DMS153 (cell line): ENCODE measurements around the gene MRPL53.
A peak's percentile ranks its signal among the peaks of the same experiment; 100 is the strongest.
"Not testable (repeated sequence)": the region's sequence is repeated elsewhere in the genome, so short reads cannot be mapped to it uniquely, and the experiment has no call there.

Source experiments
- DNase-seq: peaks from one replicate; lab custom pipeline; 2025; lab: John Stamatoyannopoulos, UW

Gene MRPL53

DNA sequence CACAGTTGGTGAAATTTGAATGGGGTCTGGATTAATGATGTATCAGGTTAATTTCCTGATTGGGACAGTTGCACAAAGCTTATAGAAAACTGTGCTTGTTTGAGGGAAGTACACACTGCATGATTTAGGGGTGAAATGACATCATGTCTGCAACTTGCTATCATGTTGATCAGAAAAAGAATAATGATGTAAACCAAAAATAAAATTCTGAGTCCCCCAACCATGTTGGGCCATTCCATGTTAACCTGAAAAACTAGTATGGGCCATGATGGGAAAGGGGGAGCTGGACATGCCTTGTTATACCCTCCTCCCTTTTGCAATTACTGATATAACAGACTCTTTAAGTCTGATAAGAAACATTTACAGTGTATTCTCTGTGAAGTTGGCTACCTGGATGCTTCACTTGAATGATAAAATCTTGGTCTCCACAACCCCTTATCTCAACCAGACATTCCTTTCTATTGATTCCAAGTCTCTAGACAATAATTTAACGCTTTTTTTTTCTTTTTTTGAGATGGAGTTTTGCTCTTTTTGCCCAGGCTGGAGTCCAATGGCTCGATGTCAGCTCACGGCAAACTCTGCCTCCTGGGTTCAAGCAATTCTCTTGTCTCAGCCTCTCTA is 21.8 kb downstream of the MRPL53 start:
- no peak for DNase-seq

- no peak for DNase-seq
These were observed 23.7 kb downstream of the MRPL53 start for GRCh38 chr2:74448771-74449170.

GRCh38 chr2:74447230-74447999 is 25.1 kb downstream of the MRPL53 start:
- DNase-seq = no peak

DNA sequence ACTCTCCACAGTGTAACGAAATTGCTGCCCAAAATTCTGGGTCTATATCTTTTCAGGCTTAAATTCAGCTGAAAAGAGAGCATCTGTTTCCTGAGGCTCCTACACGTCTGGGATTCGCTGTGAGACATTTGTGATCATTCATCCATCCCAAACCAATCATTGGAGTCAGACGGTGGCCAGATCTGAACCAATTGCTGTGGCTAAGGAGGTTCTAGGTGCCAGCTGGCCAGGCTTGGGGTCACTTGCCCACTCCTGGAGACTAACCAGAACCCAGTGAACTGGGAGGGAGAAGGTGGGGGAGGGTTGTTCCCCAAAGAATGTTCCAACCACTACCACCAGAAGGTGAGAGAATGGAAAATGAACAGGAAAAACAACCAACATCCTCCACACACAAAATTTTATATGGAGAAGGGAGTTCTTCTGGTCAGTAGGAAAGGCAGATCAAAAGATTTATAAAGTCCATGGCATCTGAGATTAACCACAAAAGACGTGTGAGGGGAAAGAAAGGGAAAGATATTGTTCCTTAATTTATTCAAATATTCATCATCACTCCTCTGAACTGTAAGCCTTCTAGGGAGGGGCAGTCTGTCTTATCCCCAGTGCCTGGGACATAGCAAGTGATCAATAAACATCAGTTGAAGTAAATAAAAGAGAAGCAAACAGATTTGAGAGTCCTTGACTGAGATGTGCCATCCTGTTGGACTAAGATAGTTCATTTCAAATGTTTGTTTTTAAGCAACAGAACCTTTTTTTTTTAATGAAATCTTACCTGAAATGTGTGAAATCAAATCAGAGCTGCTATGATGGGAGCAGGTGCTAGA is 27.8 kb downstream of the MRPL53 start:
- DNase-seq = no peak

DNA sequence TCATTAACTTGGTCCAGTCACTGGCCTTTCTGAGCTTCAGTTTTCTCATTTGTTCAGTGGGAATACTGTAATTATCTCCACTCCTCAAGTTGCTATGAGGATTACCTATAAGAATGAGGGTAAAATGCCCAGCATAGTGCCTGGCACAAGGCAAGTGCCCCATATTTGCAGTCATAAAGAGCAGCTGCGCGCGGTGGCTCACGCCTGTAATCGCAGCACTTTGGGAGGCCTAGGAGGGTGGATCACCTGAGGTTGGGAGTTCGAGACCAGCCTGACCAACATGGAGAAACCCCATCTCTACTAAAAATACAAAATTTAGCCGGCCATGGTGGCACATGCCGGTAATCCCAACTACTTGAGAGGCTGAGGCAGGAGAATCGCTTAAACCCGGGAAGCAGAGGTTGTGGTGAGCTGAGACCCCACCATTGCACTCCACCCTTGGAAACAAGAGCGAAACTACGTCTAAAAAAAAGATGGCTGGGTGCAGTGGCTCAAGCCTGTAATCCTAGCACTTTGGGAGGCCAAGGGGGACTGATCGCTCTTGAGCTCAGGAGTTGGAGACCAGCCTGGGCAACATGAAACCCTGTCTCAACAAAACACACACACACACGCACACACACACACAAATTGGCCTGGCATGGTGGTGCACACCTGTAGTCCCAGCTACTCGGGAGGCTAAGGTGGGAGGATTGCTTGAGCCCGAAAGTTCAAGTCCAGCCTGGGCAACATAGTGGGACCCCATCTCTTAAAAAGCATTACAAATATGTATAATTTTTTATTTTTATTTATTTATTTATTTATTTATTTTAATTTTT is 29.8 kb downstream of the MRPL53 start:
- DNase-seq = not testable (repeated sequence)

GRCh38 chr2:74441690-74442482 is 30.6 kb downstream of the MRPL53 start, which contains the start of gene RTKN:
Gene RTKN, minus strand, starts transcription at chr2:74441937. Its CDS starts 121 bp downstream, at chr2:74441816.
- peak; percentile 42 for DNase-seq

DNA sequence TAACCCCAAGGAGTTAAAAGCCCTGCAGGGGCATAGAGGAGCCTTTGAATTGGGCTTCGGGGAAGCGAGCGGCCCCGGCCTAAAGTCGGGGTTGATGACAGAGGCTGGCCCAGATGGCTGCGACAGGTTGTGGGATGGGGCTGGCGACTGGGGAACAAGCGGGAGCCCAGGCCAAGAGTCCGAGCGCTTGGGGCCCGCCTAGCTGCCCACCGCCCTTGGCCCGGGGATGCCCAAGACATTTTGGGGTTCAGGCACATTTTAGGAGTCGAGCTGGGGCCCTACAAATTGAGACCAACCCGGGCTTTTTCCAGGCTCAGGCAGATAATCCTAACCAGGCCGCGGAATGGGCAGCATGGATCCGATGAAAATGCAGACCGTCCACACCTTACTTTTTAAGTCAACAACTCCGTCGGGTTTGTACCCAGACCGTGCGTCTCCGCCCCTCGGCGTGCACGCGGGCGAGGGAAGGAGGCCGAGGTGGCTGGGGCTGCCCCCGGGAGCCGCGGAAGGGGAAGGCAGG is 31.2 kb downstream of the MRPL53 start:
- no peak for DNase-seq

GRCh38 chr2:74440378-74441169 is 31.9 kb downstream of the MRPL53 start:
- DNase-seq = peak; percentile 68

DNA sequence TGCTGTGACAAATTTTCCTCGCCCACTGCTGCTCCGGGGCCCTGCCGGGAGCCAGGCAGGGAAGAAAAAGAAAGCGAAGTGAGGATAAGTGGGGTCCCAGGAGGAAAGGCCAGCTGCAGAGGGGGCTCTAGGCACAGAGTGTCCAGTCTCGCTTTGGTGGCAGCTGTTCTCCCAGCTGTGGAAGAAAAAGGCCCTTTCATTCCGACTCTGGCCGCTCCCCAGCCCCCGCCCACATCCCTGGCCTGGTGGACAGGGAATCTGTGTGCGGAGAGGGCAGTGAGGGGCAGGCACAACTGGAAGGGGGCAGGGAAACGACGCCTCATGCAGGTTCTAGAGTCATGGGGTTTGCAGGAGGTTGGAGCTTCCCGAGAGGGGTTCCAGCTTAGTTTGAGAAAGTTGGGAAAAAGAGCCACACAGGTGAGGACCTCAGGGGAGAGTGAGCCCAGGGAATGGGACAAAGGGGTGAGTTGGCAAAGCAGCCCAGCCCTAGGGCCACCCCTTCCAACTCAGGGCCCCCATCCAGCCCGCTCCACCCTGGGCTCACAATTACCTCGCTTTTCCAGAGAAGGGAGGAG is 32.6 kb downstream of the MRPL53 start:
- no peak for DNase-seq

DNA sequence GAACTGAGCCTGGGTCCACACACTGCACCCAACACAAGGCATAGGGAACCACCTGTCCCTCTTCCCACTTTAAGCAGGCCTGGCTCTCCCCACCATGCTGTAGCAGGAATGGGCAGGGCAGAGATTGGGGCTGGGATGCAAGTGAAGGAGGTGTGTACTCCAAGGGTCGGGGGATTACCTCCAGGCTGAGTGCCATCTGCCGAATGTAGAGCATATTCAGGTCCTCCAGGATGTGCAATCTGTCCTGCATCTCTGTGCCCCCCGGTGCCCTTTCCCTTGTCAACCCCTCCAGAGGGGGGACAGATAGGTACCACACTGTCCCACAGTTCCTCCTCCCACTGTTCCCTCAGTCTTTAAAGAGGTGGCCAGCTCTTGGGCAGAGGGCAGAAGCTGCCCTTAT is 33.1 kb downstream of the MRPL53 start:
- DNase-seq = no peak

DNA sequence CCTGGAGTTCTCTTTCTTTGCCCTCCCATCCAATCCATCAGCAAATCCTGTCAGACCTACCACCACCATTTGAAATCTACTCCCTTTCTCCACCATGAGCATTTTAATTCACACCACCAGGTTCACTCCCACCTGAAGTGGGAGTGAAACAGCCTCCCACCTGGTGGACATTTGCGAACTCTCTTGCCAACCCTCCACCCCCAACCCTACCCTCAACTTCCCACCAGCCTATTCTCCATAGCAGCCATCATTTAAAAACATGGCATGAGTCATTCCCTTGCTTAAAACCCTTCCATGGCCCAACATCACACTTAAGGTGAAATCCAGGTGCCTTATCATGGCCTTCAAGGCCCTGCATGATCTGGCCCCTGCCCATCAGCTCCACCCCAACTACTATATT is 34.2 kb downstream of the MRPL53 start:
- no peak for DNase-seq

- no peak for DNase-seq
These were observed 35.4 kb downstream of the MRPL53 start for GRCh38 chr2:74436848-74437695.

DNA sequence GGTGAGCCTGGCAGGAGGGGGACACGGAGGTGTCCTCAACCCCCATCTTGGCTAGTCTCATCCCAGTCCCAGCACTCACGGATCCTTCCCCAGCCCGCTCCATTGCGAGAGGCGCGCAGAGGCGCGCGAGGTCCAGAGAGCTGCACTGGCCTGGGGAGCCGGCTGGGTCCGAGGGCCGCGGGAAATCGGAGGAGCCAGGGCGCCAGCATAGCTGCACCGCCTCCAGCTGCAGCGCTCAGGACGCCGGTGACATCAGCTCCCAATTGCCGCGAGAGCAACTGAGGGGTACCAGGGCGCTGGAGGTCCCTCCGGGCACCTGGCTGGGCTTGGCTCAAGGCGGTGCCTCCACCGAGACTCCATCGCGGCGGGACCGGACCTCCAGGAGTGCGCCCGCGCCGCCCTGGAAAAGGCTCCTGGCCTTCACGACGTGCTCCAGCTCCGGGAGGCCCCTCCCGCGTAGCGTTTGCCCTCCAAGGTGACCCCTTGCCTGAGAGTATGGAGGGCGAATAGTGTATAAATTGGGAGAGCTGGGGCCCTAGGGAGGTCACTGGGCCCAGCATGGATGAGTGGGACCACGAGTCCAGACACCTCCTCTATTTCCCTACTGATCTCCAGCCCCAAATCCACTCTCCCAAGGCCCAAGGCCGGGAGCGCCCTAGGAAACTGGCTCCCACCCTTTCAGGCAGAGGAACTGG is 36.2 kb downstream of the MRPL53 start:
- no peak for DNase-seq

GRCh38 chr2:74430502-74430901 is 42.0 kb downstream of the MRPL53 start:
- no peak for DNase-seq

- no peak for DNase-seq
These were observed 42.7 kb downstream of the MRPL53 start for GRCh38 chr2:74429487-74430451.

DNA sequence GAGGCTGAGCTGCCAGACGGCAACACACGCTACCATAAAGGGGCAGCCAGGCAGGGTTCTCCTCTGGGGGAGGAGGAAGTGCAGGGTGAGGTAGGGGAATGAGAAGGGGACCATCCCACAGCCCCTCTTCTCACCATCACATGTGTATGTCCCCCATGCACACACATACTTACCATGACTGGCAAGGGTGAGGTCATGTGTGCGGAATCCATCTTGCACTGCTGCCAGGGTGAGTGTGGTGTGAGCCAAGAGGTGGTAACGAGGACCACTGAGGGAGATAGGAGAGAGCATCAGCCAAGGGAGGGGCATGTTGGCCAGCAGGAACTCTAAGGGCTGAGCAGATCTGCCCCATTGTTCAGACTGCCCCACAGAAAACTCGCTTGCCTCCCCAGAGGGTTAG is 43.8 kb downstream of the MRPL53 start:
- no peak for DNase-seq

- no peak for DNase-seq
These were observed 44.9 kb downstream of the MRPL53 start for GRCh38 chr2:74427551-74427950.
